Breast epithelium (tissue), 3 donors: ENCODE measurements around the gene GREM1.

Source experiments
- POLR2AphosphoS5 ChIP-seq, 3 donors: sonication (generic); formaldehyde crosslinking; IDR thresholded peaks; one replicate each; pipeline ENCODE4 v1.6.1; 2017; ENCODE audit warnings: antibody characterized with exemption in 3 of 3
- TF ChIP-seq, protein P1 (sequence below), 3 donors: fragments of 450-650 bp; IDR thresholded peaks; one replicate each; pipeline ENCODE4 v1.5.1; 2016 to 2017; ENCODE audit warnings: antibody characterized with exemption in 3 of 3, mild to moderate bottlenecking in 3 of 3, moderate library complexity in 3 of 3

DNA sequence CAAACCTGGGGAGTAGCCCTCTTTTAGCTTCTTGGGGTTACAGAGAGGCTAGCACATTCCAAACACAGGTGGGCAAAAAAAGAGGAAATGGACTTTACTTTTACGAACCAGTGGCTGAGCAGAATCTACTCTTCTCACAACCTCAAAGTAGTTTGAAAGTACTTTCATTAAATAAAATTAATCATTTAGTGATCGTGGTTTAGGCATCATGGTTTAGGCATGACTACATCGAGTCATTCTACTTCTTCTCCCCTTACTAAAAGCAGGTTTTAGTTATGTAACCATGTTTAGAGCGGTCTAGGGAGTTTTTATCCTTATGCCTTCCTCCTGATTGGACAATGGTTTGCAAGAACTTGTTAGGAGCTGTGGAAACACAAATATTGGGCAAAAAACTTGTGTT, 2.5 kb upstream of the GREM1 start:
- TF ChIP-seq, protein P1, sequence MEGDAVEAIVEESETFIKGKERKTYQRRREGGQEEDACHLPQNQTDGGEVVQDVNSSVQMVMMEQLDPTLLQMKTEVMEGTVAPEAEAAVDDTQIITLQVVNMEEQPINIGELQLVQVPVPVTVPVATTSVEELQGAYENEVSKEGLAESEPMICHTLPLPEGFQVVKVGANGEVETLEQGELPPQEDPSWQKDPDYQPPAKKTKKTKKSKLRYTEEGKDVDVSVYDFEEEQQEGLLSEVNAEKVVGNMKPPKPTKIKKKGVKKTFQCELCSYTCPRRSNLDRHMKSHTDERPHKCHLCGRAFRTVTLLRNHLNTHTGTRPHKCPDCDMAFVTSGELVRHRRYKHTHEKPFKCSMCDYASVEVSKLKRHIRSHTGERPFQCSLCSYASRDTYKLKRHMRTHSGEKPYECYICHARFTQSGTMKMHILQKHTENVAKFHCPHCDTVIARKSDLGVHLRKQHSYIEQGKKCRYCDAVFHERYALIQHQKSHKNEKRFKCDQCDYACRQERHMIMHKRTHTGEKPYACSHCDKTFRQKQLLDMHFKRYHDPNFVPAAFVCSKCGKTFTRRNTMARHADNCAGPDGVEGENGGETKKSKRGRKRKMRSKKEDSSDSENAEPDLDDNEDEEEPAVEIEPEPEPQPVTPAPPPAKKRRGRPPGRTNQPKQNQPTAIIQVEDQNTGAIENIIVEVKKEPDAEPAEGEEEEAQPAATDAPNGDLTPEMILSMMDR (IDR thresholded peaks at IDR 0.05), result no peak
- no peak for TF ChIP-seq POLR2AphosphoS5 (IDR thresholded peaks at IDR 0.05)
